ENCODE measurements around the gene LAMC2. TPM values are rescaled to one million over a fixed set of nuclear protein-coding genes. Genes with fewer than 3 reads are reported as not detected.

LAMC2 gene
- total RNA-seq, 1 donor from 2014 or later: 1.1 TPM

GRCh38 chr1:183142171-183142570 is 43.9 kb upstream of the LAMC2 start:
- no peaks in the 10 kb centered on the region for H3K9me3 ChIP-seq
- peaks cover 0 to 3% of the 10 kb centered on the region in 2 donors for H3K4me1 ChIP-seq
- H3K27ac ChIP-seq: peak overlapping the region in 1 of 2 donors; percentile 5
- intact Hi-C loops (cut with DNase I): no loop called here
- no peak for TF ChIP-seq CTCF (IDR thresholded peaks at IDR 0.05)
- peaks cover 23 to 53% of the 10 kb centered on the region in 2 donors for H3K36me3 ChIP-seq
- no peak overlapping the region for H3K4me3 ChIP-seq
- no peaks in the 10 kb centered on the region for H3K27me3 ChIP-seq
- no peak for DNase-seq (ENCODE audit: low spot score in 2 of 2)

DNA sequence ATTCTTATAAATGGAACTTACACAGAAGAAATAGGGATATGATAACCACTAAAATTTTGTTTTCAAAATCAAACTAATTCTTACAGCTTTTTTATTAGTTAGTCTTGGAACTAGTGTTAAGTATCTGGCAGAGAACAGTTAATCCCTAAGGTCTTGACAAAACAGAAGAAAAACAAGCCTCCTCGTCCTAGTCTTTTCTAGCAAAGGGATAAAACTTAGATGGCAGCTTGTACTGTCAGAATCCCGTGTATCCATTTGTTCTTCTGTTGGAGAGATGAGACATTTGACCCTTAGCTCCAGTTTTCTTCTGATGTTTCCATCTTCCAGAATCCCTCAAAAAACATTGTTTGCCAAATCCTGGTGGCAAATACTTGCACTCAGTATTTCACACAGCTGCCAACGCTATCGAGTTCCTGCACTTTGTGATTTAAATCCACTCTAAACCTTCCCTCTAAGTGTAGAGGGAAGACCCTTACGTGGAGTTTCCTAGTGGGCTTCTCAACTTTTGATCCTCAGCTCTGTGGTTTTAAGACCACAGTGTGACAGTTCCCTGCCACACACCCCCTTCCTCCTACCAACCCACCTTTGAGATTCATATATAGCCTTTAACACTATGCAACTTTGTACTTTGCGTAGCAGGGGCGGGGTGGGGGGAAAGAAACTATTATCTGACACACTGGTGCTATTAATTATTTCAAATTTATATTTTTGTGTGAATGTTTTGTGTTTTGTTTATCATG is 42.3 kb upstream of the LAMC2 start:
- DNase-seq (ENCODE audit: low spot score in 2 of 2): no peak
- no peak for TF ChIP-seq CTCF (IDR thresholded peaks at IDR 0.05)
- H3K27ac ChIP-seq: peak overlapping the region in 1 of 2 donors; percentile 38
- H3K27me3 ChIP-seq: no peaks in the 10 kb centered on the region
- H3K9me3 ChIP-seq: no peaks in the 10 kb centered on the region
- peaks cover 7 to 42% of the 10 kb centered on the region in 2 donors for H3K36me3 ChIP-seq
- H3K4me1 ChIP-seq: peaks cover 0 to 12% of the 10 kb centered on the region in 2 donors
- no peak overlapping the region for H3K4me3 ChIP-seq
- intact Hi-C loops (cut with DNase I): no loop called here

DNA sequence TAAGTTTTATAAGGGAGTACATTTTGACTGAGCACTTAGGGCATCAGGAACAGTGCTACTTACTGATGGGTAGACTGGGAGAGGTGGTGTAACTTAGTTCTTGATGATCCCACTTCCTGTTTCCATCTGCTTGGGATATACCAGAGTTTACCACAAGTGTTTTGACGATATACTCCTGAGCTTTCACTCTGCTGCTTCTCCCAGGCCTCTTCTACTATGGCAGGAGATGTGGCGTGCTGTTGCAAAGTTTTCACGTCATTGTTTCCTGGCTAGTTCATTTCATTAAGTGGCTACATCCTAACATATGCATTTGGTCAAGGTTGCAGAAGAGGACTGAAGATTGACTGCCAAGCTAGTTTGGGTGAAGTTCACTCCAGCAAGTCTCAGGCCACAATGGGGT is 41.3 kb upstream of the LAMC2 start:
- Histone ChIP-seq H3K4me1 (peaks cover 0 to 16% of the 10 kb centered on the region in 2 donors), H3K9me3 (no peaks in the 10 kb centered on the region), H3K36me3 (peaks cover 5 to 37% of the 10 kb centered on the region in 2 donors), H3K27ac (no peak overlapping the region), H3K4me3 (no peak overlapping the region), H3K27me3 (no peaks in the 10 kb centered on the region)
- TF ChIP-seq CTCF (IDR thresholded peaks at IDR 0.05): no peak
- no peak for DNase-seq (ENCODE audit: low spot score in 2 of 2)
- intact Hi-C loops (cut with DNase I): loop anchor here (5.0 kb wide), 1 partner anchor 88 kb away; no protein-coding TSS in a partner anchor

GRCh38 chr1:183147735-183148134 is 38.3 kb upstream of the LAMC2 start:
- intact Hi-C loops (cut with DNase I): loop anchor here (5.0 kb wide), 1 partner anchor 85 kb away; no protein-coding TSS in a partner anchor
- H3K27me3 ChIP-seq: no peaks in the 10 kb centered on the region
- peaks cover 0 to 13% of the 10 kb centered on the region in 2 donors for H3K4me1 ChIP-seq
- no peak for DNase-seq (ENCODE audit: low spot score in 2 of 2)
- peaks cover 2 to 12% of the 10 kb centered on the region in 2 donors for H3K36me3 ChIP-seq
- H3K4me3 ChIP-seq: no peak overlapping the region
- no peak overlapping the region for H3K27ac ChIP-seq
- no peaks in the 10 kb centered on the region for H3K9me3 ChIP-seq
- TF ChIP-seq CTCF (IDR thresholded peaks at IDR 0.05): no peak

DNA sequence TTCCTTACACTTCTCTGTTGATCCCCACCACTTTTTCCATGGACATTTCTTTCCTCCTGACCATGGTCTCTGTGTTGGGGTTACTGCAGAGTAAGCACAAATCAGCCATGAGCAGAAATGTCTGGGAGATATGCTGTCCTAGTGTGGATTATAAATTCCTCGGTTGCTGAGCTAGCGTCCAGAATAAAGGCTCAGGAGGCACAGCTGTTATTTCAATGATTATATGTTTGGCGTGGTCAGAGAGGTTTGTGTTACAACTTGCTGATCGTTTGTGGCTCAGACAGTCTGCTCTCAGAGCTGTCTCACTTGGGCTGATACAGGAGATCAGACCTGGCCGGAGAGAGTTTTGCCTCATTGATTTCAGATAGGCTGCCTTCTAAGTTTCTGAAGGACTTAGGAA is 37.5 kb upstream of the LAMC2 start:
- H3K9me3 ChIP-seq: no peaks in the 10 kb centered on the region
- H3K4me3 ChIP-seq: peak overlapping the region in 1 of 2 donors; percentile 4
- H3K36me3 ChIP-seq: peaks cover 0 to 4% of the 10 kb centered on the region in 2 donors
- TF ChIP-seq CTCF (IDR thresholded peaks at IDR 0.05): no peak
- intact Hi-C loops (cut with DNase I): loop anchor here (5.0 kb wide), 1 partner anchor 84 kb away; no protein-coding TSS in a partner anchor
- no peaks in the 10 kb centered on the region for H3K27me3 ChIP-seq
- H3K27ac ChIP-seq: peak overlapping the region; percentile 35 to 59
- no peak for DNase-seq (ENCODE audit: low spot score in 2 of 2)
- peaks cover 0 to 13% of the 10 kb centered on the region in 2 donors for H3K4me1 ChIP-seq

Measured in ascending aorta (tissue), 2 donors.